Measurements from ENCODE around the gene GPR4.

Gene GPR4

DNA sequence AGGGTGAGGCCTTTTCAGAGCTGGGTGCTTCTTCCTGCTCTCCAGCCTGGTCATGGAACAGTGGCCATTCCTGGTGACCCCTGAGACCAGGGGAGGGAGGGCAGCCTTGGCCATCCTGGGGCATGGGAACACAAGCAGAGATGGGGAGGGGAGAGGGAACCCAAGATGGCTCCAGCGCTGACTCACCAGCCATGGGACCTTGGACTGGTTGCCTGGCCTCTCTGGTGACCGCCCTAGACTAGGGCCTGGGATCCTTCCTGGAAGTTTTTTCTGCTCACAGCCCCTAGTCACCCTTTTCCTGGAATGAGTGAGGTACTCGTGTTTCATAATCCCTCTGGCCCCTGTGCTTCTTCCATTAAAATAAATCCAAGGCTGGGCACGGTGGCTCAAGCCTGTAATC is 14.1 kb downstream of the GPR4 start:
- no peak for DNase-seq

DNA sequence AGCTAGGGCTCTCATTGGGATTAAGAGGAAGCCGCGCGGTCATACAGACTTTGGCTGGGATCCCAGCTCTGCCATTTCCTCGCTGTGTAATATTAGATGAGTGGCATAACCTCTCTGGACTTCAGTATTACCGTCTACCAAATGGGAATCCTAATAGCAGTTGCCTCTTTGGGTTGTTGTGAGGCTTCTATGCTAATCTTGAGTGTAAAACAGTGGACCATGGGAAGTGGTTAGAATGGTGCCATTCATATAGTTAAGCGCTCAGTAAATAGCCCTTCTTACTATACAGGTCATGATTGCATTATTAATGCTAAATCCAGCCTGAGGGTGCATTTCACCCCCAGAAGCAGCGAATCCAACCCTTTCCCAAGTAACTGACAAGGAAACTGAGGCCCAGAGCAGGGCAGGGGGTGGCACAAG is 16.8 kb downstream of the GPR4 start:
- no peak for DNase-seq

DNA sequence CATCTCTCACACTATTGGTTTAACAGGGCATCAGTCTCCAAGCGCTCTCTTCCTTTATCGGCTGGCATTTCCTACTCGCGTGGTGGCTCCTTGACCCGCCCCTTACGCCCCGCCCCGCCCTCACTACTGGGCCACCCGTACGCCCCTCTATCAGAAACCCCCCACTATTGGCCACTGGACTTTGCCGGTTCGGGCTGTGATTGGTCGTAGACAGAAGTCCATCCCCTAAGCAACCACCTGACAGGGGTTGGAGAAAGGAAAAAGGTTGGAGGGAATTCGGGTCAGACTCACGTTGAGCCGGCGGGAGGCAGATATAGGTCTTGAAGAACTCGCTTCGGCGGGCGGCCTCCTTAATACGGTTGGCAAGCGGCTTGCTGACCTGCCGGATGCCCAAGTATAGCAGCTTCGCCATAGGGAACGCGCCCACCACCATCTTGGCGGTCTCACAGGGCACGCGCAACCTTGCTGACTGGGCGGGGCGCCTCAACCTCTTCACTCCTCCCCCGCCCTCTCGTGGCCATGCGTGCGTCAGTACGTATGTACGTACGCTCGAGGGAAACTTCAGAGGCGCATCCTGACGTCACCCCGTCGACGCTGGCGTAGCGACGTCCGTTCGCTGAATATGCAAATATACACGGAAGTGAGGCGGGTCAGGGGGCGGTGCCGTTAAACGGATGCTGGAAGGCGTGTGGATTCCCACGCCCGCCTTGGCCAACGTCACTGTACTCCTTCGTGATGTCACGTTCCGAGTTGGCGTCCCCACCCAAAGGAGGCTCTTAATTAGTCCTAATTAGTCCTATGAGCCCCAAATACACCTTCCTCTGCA is 17.5 kb downstream of the GPR4 start, which contains the start of gene OPA3:
Gene OPA3, minus strand, starts transcription at position 471 of the 826 bp plus-strand sequence. Its CDS starts 38 bp downstream, at position 433.
- peak; percentile 99 for DNase-seq

DNA sequence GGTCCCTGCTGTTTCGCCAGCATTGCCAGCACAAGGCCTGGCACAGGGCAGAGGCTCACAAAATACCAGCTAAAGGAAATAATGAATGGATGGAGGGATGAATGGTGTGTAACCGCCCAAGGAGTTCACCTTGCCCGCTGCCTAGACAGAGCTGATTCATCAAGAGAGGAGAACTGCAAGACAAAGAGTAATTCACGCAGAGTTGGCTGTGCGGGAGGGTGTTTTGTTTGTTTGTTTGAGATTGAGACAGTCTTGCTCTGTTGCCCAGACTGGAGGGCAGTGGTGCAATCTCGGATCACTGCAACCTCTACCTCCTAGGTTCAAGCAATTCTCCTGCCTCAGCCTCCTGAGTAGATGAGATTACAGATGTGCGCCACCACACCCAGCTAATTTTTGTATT is 20.4 kb downstream of the GPR4 start:
- DNase-seq, result no peak

DNA sequence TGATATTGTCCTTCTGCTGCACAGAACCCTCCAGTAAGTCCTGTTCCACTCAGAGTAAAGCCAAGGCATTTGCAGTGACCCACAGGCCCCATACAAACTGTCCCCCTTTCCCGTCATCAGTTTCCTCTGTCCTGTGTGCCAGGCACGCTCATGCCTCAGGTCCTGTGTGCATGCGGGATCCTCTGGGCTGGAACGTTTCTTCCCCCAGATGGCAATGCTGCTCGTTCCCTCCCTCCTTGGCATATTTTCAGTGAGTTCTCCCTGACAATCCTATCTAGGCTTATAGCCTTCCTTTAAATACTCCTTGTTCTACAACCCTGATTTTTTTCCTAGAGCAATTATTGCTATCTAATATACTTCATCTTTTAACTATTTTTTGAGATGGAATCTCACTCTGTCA is 23.2 kb downstream of the GPR4 start:
- DNase-seq, result no peak

DNA sequence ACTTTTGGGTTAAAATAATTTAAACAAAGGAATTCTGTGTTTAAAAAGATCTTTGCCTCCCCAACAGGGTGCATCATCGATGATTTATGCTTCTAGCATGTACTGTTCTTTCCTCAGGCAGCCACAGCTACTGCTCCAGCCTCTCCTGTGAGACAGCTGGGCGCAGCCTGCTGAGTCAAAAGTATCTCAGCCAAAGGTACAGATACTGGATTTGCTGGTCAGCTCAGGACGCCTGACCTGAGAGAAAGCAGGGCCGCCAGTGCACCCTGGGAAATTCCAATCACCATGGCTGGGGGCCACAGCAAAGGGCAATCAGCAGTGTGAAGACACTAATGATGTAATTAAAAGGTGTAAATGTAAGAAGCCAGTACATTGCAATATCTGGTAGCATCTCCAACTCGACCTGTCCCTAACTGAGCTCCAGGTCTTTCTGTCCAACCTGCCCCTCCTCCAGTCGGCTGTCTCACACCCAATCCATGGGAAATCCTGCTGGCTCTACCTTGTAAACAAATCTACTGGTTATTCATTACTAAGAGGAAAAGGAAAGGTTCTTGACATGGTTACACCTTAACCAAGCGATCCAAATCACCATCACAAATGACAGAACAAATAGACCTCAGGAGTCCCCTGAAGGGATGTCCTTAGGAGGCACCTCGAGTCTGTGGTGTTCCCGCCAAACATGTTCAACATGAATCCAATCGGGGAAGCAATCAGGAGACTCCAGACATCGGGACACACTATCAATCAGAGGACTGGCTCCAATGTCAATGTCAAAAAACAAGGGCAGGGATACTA is 24.7 kb downstream of the GPR4 start:
- DNase-seq, result peak; percentile 86

DNA sequence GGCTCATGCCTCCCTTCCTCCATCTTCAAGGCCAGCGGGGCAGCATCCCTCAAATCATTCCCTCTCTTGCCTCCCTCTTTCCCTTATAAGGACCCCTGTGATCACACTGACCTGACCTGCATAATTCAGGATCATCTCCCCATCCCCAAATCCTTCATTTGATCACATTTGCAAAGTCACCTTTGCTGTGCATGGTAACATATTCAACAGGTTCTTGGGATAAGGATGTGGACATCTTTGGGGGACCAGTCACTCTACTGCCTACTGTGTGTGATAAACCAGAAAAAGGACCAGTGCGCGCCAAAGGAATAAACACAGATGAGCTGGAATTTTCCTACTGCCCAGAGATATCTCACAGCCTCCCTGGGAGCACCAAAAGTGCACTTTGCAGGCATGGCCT is 25.3 kb downstream of the GPR4 start:
- no peak for DNase-seq

DNA sequence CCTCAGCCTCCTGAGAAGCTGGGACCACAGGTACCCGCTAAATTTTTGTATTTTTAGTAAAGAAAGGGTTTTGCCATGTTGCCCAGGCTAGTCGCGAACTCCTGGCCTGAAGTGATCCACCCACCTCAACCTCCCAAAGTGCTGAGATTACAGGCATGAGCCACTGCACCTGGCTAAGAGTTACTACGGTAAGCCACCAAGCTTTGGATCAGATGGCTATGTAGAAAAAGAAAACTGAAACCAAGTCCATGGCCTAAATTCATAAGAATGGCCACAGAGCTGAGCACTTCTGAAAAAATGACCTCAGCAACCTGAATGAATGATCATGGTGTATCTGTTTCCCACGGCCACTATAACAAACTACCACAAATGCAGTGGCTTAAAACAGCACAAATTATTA is 26.8 kb downstream of the GPR4 start:
- no peak for DNase-seq

DNA sequence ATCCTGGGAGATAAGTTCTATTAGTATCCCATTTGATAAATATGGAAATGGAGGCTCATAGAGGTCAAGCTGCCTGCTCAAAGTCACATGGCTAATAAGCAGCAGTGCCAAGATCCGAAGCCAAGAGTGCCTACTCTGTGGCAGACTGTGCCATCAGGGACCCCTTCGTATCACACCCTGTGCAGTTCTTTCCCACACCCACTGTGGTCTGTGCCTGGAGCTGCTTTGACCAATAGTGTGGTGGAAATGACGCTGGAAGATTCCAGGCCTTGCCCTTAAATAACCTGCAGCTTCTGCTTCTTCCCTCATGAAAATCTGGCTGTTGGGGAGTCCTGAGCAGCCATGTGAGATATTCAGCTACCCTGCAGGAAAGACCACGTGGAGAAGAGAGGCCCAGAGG is 27.5 kb downstream of the GPR4 start:
- DNase-seq, result no peak

DNA sequence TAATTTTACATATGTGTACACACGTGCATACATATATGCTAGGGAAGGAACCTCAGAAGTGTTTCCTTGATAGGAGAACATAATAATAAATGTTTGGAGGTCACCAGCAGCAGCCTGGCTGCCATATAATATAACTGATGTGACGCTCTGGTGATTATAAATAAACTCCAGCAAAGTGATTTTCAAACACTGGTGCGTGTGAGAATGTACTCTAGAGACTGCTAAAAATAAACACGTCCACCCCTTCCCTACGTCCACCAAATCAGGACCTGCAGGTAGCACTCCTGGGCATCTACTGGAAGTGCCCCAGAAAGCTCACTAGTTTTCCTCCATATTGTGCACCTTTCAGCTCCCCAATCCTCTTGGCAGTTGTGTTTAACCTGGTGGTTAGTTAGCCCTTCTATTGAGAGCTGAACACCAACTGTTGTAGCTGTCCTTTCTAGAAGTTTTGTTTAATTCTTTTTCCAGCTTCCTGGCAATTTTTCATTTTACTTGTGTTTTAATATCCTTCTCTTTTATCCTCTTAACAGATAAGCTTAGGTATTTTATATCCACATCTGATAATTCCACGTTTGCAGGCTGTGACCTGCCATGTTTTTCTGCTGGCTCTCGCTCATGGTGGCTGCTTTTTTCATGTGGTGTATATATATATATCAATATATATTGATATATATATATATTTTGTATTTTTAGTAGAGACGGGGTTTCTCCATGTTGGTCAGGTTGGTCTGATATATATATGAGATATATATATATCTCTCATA is 30.4 kb downstream of the GPR4 start:
- no peak for DNase-seq

DNA sequence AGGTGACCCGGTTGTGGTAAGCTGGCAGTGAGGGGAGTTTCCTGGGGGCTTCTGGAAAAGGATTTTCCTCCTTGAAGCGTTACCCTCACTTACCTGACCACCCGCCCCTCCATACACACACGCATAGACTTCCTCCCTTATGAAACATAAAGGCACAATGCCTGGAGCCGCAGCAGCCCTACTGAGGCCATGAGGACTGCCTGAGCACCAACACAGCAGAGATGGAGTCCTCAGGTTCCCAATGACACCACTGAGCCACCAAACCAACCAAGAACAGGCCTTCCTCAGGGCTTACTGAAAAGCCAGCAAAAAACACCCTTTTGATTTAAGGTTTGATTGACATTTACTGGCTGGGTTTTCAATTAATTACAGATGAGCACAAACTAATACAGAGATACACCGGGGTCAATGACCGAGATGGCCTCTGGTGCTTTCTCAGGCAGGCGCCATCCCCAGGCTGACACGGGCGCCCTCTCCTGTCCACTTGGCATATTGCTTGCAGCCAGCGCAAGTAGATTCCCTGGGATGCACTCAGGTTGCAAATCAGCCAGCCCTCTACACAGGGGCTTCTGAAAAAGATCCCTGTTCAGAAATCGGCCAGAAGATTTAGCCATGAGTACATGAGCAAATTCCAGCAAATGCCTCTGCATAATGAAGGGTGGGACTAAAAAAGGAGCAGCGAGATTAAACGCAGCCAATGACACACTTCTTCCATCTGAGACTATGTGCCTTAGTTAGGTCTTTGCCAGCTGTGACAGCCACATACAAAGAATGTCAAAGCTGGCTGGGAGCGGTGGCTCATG is 32.2 kb downstream of the GPR4 start:
- DNase-seq, result no peak

DNA sequence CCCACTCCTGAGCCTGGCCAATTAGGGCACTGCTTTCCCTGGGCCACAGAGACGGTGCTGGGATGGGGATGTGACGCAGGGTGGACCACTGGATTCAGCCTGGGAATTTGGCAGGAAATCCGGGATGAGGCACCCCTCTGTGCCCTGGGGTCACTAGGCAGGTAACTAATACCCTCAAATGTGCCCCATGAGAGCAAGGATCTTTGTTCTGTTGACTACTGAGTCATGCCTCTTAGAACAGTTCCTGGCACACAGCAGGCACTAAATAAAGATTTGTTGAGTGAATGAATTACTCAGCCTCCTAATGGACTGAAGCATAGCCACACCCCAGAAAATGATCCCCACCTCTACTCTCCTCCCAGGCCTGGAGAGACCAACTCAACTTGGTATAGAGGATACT is 33.3 kb downstream of the GPR4 start:
- no peak for DNase-seq

DNA sequence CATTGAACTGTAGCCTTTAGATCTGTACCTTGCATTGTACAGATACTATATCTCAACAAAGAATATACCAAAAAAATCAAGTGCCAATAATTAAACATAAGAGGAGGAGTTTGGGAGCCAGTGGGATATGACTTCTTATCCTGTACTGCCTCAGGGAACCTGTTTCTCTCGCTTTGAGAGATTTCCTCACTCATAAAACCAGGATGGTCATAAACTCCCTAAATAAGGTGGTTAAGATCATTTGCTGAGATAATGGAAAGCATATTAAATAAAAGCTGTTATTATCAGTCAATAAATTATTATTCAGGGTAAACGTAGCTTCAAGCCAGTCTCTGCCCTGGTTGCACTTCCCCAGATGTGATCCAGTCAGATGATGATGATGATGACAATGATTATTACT is 34.4 kb downstream of the GPR4 start:
- DNase-seq, result no peak

DNA sequence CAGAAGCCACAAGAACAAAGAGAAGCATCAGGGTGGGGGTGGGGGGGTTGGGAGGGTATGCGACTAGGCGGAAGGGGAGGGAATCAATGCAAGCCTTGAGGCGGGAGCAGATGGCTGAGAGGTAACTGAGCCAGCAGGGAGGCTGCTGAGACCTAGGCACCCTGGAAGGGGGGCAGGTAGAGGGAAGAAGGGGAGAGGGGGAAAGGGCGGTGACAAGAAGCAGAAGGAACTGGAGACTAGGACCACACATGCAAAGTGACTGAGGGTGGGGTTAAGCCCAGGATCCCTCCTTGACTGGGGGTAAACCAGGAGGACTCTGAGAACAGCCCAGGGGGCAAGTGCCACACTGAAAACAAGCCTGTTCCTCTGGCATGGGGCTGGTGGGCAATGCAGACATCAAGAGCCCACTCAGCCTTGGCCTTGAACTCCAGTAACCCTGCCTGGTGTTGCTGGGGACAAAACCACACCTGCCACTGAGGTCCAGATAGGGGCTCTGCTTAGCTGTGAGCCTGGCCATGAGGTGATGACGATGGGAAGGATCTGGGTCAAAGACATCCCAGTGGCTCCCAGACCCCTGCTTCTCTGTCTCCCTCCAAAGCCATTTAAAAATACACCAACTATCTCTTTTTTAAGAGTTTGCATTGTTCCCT is 37.8 kb downstream of the GPR4 start:
- no peak for DNase-seq

DNA sequence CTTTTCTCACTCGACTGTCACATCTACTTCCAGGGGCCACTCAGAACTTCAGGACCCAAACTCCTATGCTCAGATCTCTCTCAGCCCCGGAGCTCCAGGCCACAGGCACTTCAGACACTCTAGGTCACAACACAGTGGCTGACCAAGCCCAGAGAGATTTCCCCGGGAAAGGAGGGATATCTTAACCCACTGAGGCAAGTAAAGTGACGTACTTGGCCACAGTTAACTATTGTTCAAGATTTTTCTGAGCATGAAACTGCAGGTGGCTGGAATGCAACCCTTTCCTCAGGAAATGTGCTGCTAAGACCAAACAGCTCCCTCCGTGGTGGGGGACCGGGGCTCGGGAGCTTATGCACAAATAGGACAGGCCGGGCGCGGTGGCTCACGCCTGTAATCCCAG is 41.3 kb downstream of the GPR4 start:
- no peak for DNase-seq

DNA sequence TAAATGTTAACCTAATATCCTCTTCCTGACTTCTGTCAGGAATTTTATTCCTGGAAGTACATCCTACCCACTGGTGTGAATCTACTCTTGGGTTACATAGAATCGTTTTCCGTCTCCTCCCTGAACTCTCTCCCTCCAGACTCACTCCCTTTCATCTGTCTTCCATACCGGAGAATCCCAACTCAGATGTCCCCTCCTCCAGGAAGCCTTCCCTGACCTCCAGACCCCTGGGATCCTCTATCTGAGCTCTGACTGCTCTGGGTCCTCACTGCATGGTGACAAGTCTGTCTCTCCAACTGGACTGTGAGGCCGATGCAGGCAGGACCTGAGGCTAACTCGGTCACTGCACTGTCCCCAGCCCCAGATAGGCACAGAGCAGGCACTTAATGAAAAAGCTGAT is 42.0 kb downstream of the GPR4 start:
- DNase-seq, result no peak

DNA sequence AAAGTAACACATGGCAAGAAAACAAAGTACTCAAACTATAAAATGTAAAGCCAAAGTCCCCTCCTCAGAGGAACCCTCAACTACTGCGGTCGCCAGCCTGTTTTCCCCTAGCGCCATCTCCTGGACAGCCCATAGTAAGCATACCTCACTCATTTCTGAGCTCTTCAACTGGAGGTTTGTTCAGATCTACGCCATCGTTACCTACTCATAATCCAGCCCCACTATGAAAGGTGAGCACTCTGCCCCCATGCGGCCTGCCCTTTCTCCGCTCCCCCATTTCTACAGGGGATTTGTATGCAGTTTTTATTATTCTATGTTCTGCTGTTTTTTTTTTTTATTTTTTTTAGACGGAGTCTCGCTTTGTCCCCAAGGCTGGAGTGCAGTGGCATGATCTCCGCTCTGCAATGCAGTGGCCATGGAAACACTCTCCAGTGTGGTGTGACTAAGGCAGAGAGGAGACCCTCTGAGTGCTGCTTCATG is 43.6 kb downstream of the GPR4 start:
- no peak for DNase-seq

DNA sequence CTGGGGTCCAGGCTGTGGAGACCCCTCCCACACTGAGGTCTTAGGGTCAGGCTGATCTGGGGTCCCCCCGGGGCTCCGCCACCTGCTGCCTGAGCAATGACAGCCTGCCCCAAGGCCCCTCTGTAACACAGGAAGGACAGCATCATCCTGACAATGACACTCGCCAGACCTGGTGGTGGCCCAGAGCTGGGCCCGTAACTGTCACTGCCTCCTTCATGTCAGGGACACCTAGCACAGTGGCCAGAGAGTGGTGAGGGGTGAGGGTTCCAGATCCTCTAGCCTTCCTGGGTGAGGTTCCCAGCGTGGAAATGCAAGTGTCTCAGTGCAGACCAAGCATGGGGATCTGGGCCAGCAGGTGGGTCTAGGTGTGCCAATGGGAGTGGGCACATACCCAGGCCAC is 45.2 kb downstream of the GPR4 start:
- no peak for DNase-seq

DNA sequence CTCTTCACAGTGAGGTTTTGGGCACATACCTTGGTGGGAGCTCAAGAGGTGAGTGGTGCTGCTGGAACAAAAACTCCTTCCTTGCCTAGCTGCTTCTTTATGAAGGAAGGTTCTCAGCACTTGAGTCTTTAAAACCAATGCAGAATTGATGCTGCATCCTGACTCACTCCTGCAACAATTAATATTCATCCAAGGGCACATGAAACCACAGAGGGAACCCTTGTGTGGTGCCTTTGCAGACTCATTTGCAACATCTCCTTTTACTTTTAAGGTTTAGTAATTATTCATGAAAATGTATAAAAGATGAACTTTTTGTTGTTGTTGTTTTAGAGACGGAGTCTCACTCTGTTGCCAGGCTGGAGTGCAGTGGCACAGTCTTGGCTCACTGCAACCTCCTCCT is 47.5 kb downstream of the GPR4 start:
- DNase-seq, result no peak

DNA sequence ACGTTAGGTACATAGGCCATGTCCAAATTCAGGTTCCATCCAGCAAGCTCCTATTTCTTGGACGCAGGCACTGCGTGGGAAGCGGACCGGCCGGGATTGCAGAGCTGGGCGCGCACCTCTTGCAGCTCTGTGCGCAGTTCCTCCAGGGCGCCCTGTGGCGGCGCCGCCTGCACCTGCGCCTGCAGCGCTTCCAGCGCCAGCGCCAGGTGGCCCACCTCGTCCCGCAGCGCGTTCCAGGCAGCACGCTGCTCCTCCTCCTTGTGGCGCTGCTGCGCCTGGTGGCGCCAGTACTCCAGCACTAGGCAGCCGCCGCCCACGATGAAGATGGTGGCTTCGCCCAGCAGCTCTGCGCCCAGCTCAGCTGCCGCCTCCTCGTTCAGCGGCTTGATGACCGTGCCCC is 48.5 kb downstream of the GPR4 start:
- DNase-seq, result no peak

DNA sequence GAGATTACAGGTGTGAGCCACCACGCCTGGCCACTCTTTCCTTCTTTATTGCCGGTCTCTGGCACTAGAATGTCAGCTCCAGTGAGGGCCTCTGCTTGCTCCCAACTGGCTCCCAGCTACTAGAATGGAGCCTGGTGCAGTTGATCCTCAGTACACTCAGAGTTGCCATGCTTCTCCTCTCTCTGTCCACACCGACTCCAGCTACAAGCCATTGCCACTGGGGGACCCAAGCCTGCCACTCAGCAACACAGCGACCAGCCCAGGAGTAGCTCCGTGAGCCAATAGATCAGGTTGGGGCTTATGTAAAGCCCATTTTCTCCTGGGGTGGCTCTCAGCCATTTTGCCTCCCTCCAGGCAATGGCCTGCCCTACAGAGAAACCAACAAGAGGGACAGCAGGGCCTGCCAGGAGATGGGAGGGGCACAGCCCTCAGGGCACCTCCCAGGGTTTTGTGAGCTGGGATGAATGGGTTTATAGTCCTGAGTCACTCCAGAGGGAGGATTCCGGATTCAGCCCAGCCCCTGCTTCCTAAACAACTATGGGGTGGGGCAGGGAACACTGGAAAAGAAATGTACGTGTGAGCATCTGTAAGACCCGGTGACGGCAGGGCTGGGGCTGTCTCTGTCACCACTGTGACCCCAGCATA is 53.9 kb downstream of the GPR4 start:
- DNase-seq, result no peak
